ENCODE measurements around the gene ARMC7. TPM values are rescaled to one million over a fixed set of nuclear protein-coding genes. Genes with fewer than 3 reads are reported as not detected.

The ARMC7 gene
- total RNA-seq, 1 experiment from 2014 or later, result 43.2 TPM

- no peak for TF ChIP-seq REST (IDR thresholded peaks at IDR 0.05; ENCODE audit: low read depth)
- no peak for TF ChIP-seq TCF7L2 (IDR thresholded peaks at IDR 0.05; ENCODE audit: borderline replicate concordance, extremely low read depth, insufficient read depth, insufficient read length)
- no peak for TF ChIP-seq ELF1 (IDR thresholded peaks at IDR 0.05; ENCODE audit: borderline replicate concordance, low read depth)
- TF ChIP-seq YY1 (IDR thresholded peaks at IDR 0.05; ENCODE audit: extremely low read depth, insufficient replicate concordance, low read depth, low read length), result no peak
- no peak for TF ChIP-seq ATF3 (IDR thresholded peaks at IDR 0.05)
- Histone ChIP-seq H3K79me2 (ENCODE audit: insufficient read depth, low read length) (peaks cover 82% of the 10 kb centered on the region), H3K4me3 (replicated peaks in 1 of 2; ENCODE audit: low read depth in 1 of 2, low read length in 2 of 2) (no peak overlapping the region), H3K36me3 (ENCODE audit: control insufficient read depth in 1 of 2, insufficient read depth in 2 of 2, low read length in 2 of 2) (peaks cover 6 to 57% of the 10 kb centered on the region in 2 experiments; a peak in 3 of 4 replicates), H3K27ac (ENCODE audit: low read depth, low read length) (no peak overlapping the region; the same call in 1 of the 2 replicates), H3K9ac (ENCODE audit: low read length) (no peak overlapping the region), H3K9me2 (ENCODE audit: insufficient read depth) (no peaks in the 10 kb centered on the region), H4K20me1 (ENCODE audit: insufficient read depth) (no peaks in the 10 kb centered on the region; the same call in 1 of the 2 replicates), H3K4me2 (ENCODE audit: low read length) (no peak overlapping the region), H3K9me3 (ENCODE audit: control insufficient read depth in 1 of 2, insufficient read depth in 1 of 2, low read depth in 1 of 2, low read length in 2 of 2) (no peaks in the 10 kb centered on the region), H3K27me3 (ENCODE audit: insufficient read depth, low read length) (no peaks in the 10 kb centered on the region), H3K4me1 (ENCODE audit: control insufficient read depth in 1 of 2, insufficient read depth in 2 of 2, low read length in 2 of 2) (peaks cover 19 to 50% of the 10 kb centered on the region in 2 experiments), H2AFZ (ENCODE audit: low read depth, low read length, poor library complexity, severe bottlenecking) (no peak overlapping the region)
- DNase-seq (ENCODE audit: low read depth, low spot score) (no peak), ATAC-seq (no peak)
- no TSS peak for BruUV-seq (replicated peaks)
- intact Hi-C loops (cut with micrococcal nuclease), result loop anchor here (10.0 kb wide), 1 partner anchor 146 kb away; the partner anchor contains the start of genes GGA3 and MRPS7
- CTCF ChIA-PET, result interaction anchor here (2.2 kb wide), 1 partner anchor 12 kb away, joined by 6 read pairs; no protein-coding TSS in a partner anchor
- RAD21 ChIA-PET (ENCODE audit: low non-redundant PET in 1 of 2, low total read pairs in 2 of 2, uncharacterized antibody in 2 of 2, unreplicated experiment in 2 of 2), result no interaction called here
- POLR2A ChIA-PET, result interaction anchor here (1.2 kb wide), 1 partner anchor 37 kb away, joined by 4 read pairs; no protein-coding TSS in a partner anchor
Observed at GRCh38 chr17:75118307-75118706, 8.5 kb downstream of the ARMC7 start.

Measured in HCT116 (cell line).